ENCODE results near the gene SPOUT1.

Gene SPOUT1

DNA sequence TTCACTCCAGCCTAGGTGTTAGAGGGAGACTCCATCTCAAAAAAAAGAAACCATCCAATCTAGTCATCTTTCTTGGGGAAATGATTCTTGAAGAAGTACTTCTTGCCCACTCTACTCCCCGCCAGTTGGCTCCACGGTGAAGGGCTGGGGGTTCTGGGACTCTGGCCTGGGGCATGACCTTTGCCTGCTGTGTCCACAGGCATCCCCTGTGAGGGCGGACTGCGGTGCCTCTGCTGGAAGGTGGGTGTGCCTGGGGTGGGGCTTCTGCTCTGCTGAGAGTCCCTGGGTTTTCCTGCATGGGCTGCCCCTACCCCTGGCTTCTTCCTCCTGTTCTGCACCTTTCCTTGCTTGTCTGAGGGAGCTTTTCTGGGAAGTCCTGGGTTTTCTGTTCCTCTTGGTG is 39.1 kb downstream of the SPOUT1 start:
- TF ChIP-seq MYC (IDR thresholded peaks at IDR 0.05; ENCODE audit: low read depth, low read length) (no peak), POLR2A (IDR thresholded peaks at IDR 0.05; ENCODE audit: extremely low read depth, insufficient read length) (no peak)
- TF ChIP-seq, protein P1, sequence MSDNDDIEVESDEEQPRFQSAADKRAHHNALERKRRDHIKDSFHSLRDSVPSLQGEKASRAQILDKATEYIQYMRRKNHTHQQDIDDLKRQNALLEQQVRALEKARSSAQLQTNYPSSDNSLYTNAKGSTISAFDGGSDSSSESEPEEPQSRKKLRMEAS (IDR thresholded peaks at IDR 0.05; ENCODE audit: low read depth, low read length): no peak
- TF ChIP-seq, protein P2, sequence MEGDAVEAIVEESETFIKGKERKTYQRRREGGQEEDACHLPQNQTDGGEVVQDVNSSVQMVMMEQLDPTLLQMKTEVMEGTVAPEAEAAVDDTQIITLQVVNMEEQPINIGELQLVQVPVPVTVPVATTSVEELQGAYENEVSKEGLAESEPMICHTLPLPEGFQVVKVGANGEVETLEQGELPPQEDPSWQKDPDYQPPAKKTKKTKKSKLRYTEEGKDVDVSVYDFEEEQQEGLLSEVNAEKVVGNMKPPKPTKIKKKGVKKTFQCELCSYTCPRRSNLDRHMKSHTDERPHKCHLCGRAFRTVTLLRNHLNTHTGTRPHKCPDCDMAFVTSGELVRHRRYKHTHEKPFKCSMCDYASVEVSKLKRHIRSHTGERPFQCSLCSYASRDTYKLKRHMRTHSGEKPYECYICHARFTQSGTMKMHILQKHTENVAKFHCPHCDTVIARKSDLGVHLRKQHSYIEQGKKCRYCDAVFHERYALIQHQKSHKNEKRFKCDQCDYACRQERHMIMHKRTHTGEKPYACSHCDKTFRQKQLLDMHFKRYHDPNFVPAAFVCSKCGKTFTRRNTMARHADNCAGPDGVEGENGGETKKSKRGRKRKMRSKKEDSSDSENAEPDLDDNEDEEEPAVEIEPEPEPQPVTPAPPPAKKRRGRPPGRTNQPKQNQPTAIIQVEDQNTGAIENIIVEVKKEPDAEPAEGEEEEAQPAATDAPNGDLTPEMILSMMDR (IDR thresholded peaks at IDR 0.05; ENCODE audit: low read depth, low read length): no peak
- no peak overlapping the region for H3K4me3 ChIP-seq (ENCODE audit: low read depth, low read length)
- DNase-seq (ENCODE audit: low read depth): no peak

DNA sequence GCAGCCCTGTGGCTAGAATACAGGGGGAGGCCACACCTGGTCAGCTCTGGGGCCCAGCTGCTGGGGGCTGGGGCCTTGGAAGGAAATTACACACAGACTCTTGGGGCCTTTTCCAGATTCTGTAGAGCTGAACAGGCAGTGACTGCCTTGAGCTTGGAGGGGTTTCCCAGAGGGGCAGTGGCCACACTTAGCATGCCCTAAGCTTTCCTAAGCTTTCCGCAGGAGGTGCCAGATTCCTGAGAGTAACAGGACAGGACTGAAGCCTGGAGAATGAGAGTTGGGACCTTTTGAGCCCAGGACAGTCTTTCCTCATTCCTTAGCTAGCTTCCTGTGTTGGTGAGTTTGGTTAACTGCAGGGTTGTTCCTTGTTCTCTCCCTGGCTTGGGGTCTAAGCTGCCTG is 41.1 kb downstream of the SPOUT1 start:
- peak overlapping the region; percentile 93 for H3K4me3 ChIP-seq (ENCODE audit: low read depth, low read length)
- no peak for DNase-seq (ENCODE audit: low read depth)
- no peak for TF ChIP-seq POLR2A (IDR thresholded peaks at IDR 0.05; ENCODE audit: extremely low read depth, insufficient read length)
- TF ChIP-seq, protein P2 (IDR thresholded peaks at IDR 0.05; ENCODE audit: low read depth, low read length): no peak
- TF ChIP-seq, protein P1 (IDR thresholded peaks at IDR 0.05; ENCODE audit: low read depth, low read length): no peak
- no peak for TF ChIP-seq MYC (IDR thresholded peaks at IDR 0.05; ENCODE audit: low read depth, low read length)

DNA sequence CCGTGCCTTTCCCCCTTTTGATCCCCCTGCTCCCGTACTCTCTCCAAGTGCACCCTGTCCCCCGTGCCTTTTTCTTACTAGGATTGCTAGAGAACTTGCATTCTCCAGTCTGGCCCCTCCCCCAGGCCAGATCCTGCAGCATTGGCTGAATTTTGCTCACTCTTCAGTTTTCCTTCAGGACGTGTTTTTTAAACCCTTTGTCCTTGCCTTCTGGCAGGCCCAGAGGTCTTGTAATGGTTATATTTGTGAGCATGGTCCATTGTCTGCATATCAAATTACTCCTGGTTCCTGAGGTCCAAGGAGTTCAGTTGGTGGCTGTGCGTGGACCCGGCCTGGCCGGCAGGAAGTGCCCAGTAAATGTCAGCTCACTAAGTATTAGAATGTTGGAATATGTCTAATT is 41.9 kb downstream of the SPOUT1 start:
- DNase-seq (ENCODE audit: low read depth): peak; percentile 25
- TF ChIP-seq POLR2A (IDR thresholded peaks at IDR 0.05; ENCODE audit: extremely low read depth, insufficient read length) (no peak), MYC (IDR thresholded peaks at IDR 0.05; ENCODE audit: low read depth, low read length) (no peak)
- TF ChIP-seq, protein P2 (IDR thresholded peaks at IDR 0.05; ENCODE audit: low read depth, low read length): no peak
- TF ChIP-seq, protein P1 (IDR thresholded peaks at IDR 0.05; ENCODE audit: low read depth, low read length): no peak
- H3K4me3 ChIP-seq (ENCODE audit: low read depth, low read length): peak overlapping the region; percentile 93

DNA sequence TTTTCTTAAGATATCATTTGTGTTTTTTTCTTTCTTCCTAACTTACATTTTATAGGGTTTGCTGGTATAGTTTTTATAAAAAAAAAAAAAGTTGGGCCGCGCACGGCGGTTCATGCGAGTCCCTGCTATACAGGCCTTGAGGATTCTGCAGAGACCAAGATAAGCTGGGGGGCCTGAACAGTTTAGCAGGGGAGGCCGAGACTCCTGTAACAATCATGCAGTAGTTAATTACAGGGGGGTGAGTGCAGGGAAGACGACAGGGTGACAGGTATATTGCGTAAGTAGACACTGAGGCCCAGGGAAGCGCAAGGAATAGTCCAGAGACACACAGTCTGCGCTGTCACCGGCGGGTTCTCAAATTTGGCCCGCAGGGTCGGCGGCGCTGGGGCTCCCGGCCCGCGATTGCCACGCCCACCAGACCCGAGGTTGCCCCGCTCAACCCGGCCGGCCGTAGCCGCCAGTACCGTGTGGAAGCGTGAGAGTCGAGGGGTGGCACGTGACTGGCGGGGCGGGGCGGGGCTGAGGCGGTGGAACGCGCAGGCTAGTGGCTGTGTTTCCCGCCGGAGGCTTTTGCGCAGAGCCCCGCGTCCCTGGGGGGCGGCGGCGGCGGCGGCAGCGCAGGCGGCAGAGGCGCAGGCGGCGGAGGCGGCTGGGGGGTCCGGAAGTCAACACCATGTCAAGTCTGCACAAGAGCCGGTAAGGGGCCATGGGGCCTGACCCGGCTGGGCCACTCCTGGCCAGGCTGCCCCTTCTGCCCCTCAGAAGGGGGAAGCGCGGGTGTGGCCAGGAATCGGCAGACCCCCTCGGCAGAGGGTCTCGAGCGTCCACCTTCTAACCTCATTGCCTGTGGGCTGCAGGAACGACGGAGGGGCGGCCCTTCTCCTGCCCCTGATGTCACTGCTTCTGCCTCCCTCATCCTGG is 42.7 kb downstream of the SPOUT1 start, which contains the start of gene TBC1D13:
TBC1D13 (plus strand) TSS at position 573 of the 921 bp plus-strand sequence; CDS start at position 674, 101 bp downstream.
- H3K4me3 ChIP-seq (ENCODE audit: low read depth, low read length): peak within 1 kb of the TSS; percentile 93
- peak; percentile 94 for DNase-seq (ENCODE audit: low read depth)

DNA sequence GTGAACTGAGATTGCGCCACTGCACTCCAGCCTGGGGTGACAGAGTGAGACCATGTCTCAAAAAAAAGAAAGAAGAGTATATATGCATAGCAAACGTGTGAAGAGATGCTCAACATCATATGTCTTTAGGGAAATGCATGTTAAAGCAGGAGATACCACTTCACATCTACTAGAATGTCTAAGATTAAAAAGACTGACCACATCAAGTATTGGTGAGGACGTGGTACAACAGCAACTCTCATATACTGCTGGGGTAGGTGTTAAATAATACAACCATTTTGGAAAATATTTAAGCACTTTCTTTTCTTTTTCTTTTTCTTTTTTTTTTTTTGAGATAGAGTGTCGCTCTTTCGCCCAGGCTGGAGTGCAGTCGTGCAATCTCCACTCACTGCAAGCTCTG is 44.2 kb downstream of the SPOUT1 start:
- DNase-seq (ENCODE audit: low read depth): no peak
- no peak overlapping the region for H3K4me3 ChIP-seq (ENCODE audit: low read depth, low read length)
- TF ChIP-seq, protein P1 (IDR thresholded peaks at IDR 0.05; ENCODE audit: low read depth, low read length): no peak
- TF ChIP-seq POLR2A (IDR thresholded peaks at IDR 0.05; ENCODE audit: extremely low read depth, insufficient read length) (no peak), MYC (IDR thresholded peaks at IDR 0.05; ENCODE audit: low read depth, low read length) (no peak)
- TF ChIP-seq, protein P2 (IDR thresholded peaks at IDR 0.05; ENCODE audit: low read depth, low read length): no peak

More for the DNA sequence above, 42.7 kb downstream of the SPOUT1 start, which contains the start of gene TBC1D13:
- peak; percentile 83 for TF ChIP-seq MYC (IDR thresholded peaks at IDR 0.05; ENCODE audit: low read depth, low read length)
- TF ChIP-seq, protein P1 (IDR thresholded peaks at IDR 0.05; ENCODE audit: low read depth, low read length): peak; percentile 94
- TF ChIP-seq POLR2A (IDR thresholded peaks at IDR 0.05; ENCODE audit: extremely low read depth, insufficient read length): peak; percentile 38
- TF ChIP-seq, protein P2 (IDR thresholded peaks at IDR 0.05; ENCODE audit: low read depth, low read length): no peak

Data from NB4 (cell line).